ENCODE measurements around the gene SLFNL1.

GRCh38 chr1:41014871-41015270, 6.7 kb downstream of the SLFNL1 start:
- TF ChIP-seq POLR2A (IDR thresholded peaks at IDR 0.05), result no peak
- no peak for TF ChIP-seq CTCF (IDR thresholded peaks at IDR 0.05)
